GM21367 (cell line): ENCODE data around the gene PNCK.
"Not testable (repeated sequence)": the region's sequence is repeated elsewhere in the genome, so short reads cannot be mapped to it uniquely, and the experiment has no call there.

Source experiments
- ATAC-seq: cut with Tn5 transposase; IDR thresholded peaks from one replicate; pipeline ENCODE4 v1.9.1; 2021; ENCODE audit not compliant: unreplicated experiment

Gene PNCK

DNA sequence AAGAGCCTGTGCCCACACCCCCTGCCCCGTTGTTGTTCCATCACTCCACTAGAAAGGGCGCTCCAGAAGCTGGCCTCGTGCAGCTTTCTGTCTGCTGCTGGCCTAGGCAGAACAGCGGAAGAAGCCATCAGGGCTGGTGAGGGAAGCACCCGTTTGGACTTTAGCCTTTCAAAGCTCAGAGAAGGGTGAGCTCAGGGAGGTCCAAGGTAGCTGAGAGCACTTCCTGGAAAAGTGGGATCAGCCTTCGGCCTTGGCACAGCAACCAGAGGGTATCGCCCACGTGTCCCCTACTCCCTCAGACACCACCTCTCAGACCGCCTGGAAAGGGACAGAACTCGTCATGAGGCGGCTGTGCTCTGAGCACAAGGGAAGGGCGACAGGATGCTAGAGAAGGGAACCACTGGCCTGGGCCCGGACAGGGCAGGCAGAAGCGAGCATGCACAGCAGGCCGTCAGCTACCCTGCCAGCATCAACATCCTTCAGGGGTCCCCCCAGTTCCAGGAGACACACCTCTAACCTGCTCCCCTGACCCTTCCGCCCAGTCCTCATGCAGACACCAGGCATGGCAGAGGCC lies 25.7 kb upstream of the PNCK start:
- not testable (repeated sequence) for ATAC-seq

DNA sequence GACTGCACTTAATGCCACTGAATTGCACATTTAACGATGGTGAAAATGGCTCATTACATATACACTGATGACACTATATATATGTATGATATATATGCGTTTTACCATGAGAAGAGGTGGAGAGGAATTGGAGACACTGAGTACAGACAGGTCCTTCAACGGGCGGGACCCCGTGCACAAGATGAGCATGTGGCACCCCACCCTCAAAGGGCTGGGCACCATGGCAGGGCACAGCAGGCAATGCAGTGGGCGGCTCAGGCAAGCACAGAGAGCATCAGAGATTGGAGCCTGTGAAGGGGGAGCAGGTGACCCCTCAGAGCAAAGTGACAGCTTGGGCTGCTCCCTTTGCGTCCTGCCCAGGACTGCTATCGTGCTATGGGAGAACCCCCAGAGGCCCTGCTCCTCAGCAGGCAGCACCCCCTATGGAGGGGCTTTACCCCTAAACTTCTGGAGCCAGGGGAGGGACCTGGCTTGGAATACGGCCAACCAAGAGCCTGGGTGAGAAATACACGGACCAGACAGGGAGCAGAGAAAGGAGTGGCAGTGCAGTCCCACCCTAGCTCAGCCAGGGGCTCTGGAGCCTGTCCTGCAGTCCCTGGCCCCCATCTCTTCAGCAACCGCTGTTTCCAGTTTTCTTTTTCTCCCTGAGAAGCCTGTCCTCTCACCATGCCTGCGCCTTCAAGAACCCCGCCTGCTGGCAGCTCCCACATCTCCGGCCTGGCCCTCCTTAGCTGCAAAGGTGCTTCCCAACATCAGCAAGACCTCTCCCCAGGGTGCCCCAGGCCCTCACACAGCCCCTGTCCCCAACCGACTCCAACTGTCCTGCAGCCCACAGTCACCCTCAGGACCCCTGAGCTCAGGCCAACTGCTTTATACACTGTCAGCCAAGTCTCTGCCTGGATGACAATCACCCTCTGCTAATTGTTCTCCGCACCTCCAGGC lies 24.6 kb upstream of the PNCK start:
- no peak for ATAC-seq

DNA sequence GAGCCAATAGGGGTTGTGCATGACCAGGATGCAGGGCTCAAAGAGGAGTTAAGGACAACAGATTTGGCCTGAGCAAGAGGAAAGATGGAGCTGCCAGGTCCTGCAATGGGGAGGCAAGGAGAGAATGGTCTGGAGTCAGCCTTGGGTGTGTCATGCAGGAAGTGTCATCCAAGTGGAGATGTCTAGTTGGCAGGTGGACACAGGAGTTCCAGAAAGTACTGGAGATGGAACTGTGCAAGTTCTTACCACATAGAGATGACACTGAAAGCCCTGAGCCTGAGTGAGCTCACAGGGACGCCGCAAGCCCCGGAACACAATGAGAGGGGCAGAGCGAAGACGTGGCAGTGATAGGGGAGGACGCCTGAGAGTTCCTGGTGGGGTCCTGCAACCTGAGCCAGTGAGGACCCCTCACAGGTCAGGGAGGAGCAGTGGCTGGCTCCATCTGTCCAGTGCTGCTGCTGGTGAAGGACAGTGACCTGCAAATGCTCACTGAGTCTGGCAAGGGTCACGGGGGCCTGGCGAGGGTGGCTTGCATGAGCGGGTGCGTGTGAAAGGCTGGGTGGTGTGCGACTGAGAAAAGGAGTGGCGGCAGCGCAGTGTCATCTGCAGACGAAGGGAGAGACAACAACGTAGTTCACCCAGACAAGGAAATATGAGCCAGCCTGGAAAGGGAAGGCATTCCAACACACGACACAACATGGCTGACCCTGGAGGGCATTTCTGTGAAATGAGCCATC lies 23.5 kb upstream of the PNCK start:
- ATAC-seq, result not testable (repeated sequence)

DNA sequence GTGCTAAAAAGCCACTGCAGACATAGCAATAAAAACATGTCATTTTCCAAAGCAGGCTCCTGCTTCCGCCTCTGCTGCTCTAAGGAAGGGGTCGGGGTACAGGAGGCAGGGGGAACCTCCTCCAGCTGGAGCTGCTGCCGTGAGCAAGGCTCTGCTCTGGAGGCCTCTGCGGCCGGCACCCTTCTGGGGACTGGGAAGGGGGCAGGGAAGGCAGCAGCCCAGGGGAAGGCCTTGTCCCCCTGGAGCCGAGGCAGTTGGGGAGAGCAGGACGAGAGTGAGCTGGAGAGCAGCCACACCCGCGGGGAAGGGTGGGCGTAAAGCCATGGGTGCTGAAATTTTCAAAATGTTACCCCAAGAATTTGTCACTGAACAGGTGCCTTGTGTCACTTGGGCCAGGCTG lies 22.9 kb upstream of the PNCK start:
- ATAC-seq, result not testable (repeated sequence)

DNA sequence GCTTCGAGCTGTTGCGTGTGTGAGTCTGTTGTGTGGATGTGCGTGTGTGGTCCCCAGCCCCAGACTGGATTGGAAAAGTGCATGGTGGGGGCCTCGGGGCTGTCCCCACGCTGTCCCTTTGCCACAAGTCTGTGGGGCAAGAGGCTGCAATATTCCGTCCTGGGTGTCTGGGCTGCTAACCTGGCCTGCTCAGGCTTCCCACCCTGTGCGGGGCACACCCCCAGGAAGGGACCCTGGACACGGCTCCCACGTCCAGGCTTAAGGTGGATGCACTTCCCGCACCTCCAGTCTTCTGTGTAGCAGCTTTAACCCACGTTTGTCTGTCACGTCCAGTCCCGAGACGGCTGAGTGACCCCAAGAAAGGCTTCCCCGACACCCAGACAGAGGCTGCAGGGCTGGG lies 22.5 kb upstream of the PNCK start:
- no peak for ATAC-seq

DNA sequence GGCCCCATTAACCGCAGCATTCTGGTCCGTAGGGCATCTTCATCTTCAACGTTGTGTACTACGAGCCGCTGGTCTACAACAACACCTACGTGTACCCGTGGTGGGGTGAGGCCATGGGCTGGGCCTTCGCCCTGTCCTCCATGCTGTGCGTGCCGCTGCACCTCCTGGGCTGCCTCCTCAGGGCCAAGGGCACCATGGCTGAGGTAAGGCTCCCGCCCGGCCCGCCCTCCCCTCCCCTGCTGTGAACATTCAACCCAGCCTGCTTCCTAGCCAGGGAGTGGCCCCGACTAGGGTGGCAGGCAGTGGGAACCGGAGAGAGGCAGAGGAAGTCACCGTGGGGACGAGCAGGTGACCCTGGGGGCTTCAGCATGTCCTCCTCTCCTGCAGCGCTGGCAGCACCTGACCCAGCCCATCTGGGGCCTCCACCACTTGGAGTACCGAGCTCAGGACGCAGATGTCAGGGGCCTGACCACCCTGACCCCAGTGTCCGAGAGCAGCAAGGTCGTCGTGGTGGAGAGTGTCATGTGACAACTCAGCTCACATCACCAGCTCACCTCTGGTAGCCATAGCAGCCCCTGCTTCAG lies 21.2 kb upstream of the PNCK start:
- ATAC-seq, result no peak

DNA sequence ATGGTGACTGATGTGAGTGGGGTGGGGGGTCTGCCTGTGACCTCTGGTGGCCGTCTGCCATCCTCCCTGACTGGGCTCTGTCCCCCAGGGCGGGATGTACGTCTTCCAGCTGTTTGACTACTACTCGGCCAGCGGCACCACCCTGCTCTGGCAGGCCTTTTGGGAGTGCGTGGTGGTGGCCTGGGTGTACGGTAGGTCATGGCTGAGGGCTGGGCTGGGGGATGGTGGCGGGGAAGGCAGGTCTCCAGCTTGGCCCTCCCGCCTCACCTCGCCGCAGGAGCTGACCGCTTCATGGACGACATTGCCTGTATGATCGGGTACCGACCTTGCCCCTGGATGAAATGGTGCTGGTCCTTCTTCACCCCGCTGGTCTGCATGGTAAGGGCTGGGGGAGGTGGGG lies 20.6 kb upstream of the PNCK start:
- ATAC-seq, result not testable (repeated sequence)

DNA sequence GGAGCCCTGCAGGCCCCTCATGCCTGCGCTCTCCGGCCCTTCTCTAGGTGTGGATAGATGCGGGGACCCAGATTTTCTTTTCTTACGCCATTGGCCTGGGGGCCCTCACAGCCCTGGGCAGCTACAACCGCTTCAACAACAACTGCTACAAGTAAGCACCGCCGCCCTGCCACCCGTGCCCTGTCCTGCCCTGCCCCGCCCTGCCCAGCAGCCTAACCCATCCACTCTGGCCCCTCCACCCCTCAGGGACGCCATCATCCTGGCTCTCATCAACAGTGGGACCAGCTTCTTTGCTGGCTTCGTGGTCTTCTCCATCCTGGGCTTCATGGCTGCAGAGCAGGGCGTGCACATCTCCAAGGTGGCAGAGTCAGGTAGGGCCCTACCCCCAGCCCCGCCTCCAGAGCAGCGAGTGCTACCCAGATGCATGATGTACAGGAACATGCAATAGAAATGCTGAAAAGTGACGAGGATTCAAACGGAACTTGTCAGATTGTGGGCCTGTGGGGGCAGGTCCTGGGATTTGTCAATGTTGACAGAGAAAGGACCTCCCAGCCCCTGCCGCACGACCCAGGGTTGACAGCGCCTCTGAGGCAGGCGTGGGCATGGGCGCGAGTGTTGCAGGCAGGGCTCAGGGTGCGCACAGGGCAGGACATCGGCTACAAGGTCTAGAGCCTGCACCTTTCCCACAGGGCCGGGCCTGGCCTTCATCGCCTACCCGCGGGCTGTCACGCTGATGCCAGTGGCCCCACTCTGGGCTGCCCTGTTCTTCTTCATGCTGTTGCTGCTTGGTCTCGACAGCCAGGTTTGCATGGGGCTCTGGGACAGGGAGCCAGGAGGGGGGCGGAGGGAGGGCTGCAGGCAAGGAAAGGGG lies 19.8 kb upstream of the PNCK start:
- ATAC-seq, result no peak

DNA sequence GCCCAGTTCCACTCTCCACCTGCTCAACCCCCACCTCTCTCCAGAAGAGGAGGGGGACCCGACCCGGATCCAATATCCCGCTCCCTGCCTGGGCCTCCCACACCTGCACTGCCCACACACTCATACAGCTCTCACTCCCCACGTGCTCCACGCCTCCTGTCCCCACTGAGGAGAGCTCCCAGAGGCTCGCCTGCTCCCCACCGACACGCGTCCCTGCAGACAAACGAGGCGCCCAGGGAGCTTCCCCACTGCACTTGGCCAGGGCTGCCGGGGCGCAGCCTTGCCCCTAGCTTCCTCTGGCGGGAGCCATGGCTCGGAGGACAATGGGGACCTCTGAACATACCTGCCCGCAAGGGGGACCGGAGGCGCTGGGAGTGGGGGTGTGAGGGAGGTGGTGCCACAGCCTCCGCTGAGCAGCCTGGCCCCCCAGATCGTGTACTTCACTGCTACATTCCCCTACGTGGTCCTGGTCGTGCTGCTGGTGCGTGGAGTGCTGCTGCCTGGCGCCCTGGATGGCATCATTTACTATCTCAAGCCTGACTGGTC lies 19.1 kb upstream of the PNCK start:
- ATAC-seq, result no peak

DNA sequence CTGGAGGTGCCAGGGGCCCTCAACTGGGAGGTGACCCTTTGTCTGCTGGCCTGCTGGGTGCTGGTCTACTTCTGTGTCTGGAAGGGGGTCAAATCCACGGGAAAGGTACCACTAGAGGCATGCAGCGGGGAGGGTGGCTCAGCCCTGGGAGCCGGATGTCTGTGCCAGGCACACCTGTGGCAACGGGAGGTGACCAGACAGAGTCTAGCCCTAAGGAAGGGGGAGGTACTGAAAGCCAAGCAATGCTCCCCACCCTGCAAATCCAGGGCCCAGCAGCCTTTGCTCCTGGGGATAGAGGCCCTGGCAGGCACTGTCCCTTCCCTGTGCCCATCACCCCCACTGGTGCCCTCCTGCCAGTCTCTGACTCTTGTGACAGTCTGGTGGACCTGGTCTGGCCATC lies 18.4 kb upstream of the PNCK start:
- no peak for ATAC-seq

DNA sequence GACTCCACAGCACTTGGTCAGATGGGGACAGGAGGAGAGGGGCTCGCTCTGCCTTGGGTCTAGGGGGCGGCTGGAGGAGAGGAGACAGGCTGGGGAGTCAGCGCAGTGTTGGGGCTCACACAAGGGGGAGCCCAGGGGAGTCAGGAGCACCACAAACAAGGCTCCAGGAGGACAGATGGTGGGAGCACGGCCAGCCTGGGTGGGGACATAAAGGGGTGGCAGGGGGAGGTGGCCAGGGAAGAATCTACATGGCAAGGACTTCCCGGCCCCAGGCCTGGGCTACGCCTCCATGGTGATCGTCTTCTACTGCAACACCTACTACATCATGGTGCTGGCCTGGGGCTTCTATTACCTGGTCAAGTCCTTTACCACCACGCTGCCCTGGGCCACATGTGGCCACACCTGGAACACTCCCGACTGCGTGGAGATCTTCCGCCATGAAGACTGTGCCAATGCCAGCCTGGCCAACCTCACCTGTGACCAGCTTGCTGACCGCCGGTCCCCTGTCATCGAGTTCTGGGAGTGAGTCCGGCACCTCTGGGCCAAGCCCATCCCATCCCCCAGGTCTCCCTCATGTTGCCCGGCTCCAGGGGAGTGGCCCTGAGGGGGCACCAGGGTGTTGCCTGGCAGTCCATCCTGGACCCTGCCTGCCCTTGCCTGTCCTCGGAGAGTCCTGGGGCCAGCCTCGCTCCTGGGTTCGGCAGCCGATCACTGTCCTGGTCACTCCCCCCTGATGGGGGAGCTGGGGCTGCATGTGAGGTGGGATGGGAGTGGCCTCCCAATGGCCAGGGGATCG lies 17.6 kb upstream of the PNCK start:
- ATAC-seq, result not testable (repeated sequence)

DNA sequence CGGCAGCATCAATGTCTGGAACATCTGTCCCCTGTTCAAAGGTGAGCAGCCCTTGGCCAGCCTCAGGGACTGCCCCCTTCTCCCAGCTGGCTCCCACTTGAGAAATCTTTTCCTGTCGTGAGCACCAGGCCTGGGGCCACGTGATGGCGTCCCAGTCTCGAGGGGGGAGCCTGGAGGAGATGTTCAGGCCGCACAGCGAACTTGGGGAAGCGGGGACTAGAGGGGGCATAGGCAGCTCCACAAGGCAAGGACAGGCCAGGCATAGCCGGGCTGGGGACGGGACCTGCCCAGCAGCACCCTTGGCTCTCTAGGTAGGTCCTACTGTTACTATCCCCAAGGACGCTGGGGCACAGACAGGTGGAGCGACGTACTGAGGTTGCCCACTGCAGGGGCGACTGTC lies 16.9 kb upstream of the PNCK start:
- no peak for ATAC-seq

DNA sequence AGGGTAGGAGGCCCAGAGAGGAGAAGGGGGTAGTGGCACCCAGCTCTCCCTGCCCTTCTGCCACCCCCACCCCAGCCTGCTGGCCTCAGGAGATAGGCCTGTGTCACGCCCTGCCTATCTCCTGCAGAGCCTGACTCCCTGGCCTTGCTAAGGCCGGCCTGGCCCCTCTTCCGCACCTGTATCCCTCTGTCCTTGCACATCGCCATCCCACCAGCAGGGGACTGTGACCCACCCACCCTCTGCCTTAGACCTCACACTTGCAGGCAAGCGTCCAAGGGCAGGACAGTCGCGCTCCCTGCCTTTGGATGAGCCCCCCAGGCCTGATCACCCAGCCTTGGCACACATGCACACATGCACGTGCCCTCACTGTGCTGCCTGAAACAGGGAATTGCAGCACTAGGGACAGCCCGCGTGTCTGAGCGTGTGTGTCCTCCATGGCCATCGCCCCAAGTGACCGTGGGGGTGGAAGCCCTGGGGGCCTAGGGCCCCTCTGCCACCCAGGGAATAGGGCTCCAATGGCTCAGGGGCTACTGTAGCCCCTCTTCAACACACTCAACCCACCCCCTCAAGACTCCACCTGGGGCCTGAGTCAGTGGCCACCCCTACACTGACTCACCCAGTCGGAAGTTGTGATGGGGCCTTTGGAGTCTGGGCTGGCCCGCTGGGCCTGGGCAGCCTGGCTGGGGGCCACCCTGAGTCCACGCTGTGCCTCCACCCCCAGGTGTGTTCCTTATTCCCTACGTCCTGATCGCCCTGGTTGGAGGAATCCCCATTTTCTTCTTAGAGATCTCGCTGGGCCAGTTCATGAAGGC lies 16.2 kb upstream of the PNCK start:
- ATAC-seq, result no peak

DNA sequence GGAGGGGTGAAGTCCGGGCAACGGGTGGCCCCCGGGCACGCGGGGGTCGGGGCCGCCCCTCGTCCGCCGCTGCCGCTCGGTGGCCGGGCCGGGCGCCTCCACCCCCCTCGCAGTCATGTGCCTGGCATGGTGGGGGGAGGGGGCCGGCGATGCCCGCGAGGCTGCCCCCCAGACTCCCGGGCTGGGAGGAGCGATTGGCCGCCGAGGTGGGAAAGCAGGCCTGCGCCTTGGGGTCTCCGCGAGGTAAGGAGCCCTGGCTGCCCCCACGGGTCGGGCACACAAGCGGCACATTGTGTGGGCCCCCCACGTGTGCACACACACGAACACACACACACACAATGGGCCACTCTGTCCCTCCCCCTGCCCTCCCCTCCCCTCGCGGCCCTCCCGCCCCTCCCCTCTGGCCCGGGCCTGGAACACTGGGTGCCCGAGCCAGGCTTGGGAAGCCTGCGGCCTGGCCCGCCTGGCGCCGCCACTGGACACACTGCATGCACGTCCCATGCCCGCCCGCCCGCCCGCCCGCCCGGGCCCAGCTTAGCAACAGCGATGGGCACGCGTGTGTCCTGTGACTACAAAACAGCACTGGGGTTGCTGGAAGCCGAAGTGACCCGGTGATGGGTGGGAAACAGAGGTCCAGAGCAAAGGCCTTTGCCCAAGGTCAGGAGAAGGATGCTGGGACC lies 15.4 kb upstream of the PNCK start:
- no peak for ATAC-seq

DNA sequence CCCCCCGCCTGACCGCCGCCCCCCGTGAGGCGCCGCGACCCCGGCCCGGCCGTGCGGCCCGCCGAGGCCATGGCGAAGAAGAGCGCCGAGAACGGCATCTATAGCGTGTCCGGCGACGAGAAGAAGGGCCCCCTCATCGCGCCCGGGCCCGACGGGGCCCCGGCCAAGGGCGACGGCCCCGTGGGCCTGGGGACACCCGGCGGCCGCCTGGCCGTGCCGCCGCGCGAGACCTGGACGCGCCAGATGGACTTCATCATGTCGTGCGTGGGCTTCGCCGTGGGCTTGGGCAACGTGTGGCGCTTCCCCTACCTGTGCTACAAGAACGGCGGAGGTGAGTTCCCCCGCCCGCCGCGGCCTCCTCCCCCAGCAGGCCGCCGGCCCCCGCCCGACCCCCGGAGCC lies 14.9 kb upstream of the PNCK start:
- ATAC-seq, result no peak

DNA sequence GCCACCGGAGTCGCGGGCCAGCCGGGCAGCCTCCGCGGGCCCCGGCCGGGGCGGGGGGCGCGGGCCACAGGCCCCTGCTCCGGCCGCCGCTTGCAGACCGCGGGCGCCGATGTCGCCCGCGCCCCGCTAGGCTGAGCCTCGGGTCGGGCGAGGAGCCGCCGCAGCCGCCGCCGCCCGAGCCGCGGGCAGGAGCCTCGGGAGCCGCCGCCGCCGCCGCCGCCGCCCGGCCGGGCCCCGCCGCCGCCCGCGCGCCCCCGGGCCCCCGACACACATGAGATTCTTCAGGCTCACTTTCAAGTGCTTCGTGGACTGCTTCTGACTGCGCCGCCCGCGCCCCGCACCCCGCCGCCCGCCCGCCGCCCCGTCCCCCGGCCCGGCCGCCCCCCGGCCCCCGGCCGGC lies 14.5 kb upstream of the PNCK start:
- no peak for ATAC-seq

DNA sequence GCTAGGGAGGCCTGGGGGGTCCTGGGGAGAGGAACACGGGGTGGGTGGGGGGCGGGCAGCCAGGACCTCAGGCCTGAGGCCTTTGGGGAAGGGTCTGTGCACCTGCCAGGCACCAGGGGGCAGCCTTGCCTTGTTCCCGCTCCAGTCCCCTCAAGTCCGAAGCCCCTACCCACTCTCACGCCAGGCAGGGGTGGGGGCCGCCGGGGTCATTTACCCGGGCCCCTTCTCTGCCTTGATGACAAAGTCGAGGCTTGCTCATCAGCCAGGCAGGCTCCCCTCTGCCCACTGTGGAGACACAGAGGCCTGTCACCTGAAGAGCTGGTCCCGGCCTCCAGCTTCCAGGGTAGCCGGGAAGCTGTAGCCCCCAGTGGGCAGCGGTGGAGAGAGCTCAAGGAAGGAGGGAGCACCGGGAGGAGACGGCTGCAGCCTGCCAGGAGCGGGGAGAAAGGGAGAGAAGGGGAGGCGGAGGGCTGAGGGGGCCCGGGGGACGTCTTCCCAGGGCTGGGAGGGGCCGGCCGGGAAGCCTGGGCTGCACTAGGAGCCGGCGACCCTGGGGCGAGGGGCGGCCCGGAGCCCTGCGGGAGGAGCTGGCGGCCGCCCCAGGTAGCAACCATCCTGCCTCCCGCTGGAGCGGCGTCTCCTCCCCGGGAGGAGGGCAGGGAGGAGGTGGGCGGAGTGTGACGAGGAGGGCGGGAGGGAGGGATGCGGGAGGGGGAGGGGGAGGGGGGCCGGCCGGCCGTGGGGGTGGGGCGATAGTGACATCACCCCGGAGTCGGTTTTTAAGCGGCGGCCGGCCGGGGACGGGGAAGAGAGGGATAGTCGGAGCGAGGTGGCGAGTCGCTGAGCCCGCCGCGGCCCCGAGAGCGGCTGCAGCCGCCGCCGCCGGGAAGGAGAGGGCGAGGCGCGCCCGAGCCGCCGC lies 13.8 kb upstream of the PNCK start, which contains the start of gene SLC6A8:
TSS of gene SLC6A8 (plus strand) at position 806 of the 919 bp plus-strand sequence. CDS start 649 bp downstream, outside the sequence.
- no peak for ATAC-seq
